GM19328 (cell line): ENCODE measurements around the gene COL9A1.
"Not testable (repeated sequence)": the region's sequence is repeated elsewhere in the genome, so short reads cannot be mapped to it uniquely, and the experiment has no call there.

Experiments
- ATAC-seq: cut with Tn5 transposase; IDR thresholded peaks from one replicate; pipeline ENCODE4 v1.9.1; 2021; ENCODE audit warnings: mild to moderate bottlenecking, moderate library complexity; ENCODE audit not compliant: unreplicated experiment

COL9A1 gene

DNA sequence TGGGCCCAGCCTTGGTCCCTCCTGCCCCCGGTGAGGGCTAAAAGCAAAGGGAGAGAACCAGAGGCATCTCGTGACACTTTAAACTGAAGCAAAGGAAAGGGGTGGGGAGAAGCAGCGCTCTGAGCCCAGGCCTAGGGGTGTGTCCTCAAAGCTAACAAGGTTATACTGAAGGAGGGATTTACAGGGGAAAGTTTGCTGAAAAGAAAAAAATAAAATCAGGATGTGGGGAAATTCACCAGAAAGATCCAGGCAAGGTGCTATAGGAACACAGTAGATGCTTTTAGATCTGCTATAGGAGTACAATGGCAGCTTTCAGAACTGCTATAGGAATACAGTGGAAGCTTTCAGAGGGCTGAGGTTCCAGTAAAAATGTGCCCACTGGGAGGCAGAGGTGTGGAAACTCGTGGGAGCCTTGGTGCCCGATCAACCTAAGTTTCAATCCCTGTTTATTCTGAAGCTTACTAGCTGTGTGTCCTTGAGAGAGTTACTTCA lies at the start of gene COL9A1:
TSS of gene COL9A1 (minus strand) at position 51 of the 492 bp plus-strand sequence. CDS start 160 bp downstream, outside the sequence.
- no peak for ATAC-seq

DNA sequence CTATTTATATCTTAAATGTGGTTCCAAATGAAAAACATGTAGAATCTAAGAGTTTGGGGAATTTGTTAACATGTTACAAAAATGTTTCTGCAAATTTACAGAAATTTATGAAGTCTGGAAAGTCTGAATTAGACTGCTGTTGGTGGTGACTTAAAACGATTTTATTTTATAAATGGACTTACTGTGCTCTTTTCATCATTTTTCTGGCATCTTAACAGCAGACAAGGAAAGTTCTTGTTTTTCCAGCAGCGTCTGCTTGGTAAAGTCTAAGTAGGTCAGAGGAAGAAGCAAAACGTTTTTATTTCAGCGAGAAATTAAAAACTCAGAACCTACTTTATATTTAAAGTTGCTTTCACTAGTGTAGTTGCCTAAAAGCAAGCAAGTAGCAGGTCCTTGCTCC lies 48.6 kb upstream of the COL9A1 start:
- ATAC-seq = no peak

DNA sequence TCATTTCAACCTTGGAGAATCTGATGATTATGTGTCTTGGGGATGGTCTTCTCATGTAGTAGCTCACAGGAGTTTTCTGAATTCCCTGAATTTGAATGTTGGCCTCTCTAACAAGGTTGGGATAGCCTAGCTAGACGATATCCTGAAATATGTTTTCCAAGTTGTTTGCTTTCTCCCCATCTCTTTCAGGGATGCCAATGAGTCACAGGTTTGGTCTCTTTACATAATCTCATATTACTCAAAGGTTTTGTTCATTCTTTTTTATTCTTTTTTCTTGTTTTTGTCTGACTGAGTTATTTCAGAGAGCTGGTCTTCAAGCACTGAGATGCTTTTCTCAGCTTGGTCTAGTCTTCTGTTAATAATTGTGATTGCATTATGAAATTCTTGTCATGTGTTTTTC lies 42.7 kb upstream of the COL9A1 start:
- no peak for ATAC-seq

DNA sequence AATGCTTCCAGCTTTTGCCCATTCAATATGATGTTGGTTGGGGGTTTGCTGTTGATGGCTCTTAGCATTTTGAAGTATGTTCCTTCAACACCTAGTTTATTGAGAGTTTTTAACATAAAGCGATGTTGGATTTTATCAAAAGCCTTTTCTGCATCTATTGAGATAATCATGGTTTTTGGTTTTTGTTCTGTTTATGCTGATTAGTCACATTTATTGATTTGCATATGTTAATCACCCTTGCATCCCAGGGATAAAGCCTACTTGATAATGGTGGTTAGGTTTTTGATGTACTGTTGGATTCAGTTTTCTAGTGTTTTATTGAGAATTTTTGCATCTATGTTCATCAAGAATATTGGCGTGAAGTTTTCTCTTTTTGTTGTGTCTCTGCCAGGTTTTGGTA lies 40.4 kb upstream of the COL9A1 start:
- ATAC-seq = no peak

DNA sequence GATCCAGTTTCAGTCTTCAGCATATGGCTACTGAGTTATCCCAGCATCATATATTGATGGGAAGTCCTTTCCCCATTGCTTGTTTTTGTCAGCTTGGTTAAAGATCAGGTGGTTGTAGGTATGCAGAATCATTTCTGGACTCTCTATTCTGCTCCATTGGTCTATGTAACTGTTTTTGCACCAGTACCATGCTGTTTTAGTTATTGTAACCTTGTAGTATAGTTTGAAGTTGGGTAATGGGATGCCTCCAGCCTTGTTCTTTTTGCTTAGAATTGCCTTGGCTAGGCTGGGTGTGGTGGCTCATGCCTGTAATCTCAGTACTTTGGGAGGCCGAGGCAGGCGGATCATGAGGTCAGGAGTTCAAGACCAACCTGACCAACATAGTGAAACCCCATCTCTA lies 36.9 kb upstream of the COL9A1 start:
- ATAC-seq = not testable (repeated sequence)

DNA sequence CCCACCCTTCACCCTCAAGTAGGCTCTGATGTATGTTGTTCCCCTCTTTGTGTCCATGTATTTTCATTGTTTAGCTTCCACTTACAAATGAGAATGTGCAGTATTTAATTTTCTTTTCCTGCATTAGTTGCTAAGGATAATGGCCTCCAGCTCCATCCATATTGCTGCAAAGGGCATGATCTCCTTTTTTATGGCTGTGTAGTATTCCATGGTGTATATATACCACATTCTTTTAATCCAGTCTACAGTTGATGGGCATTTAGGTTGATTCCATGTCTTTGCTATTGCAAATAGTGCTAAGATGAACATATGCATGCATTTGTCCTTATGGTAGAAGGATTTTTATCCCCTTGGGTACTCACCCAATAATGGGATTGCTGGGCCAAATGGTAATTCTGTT lies 35.9 kb upstream of the COL9A1 start:
- ATAC-seq = no peak

DNA sequence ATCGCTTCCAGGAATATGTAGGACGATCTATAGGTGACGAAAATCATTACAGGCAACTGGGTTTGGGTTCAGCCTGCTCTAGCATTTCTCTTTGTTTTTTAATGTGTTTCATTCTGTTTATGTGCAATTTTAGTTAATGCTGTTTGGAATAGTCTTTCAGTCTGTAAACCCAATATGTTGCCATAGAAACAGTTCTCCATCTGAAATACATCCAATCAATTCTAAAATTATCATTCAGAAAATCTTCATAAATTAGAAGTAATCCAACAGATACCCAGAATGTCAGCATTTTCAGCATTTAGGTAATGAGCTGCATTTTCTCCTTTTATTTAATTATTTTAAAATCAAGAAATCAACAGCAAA lies 34.8 kb upstream of the COL9A1 start:
- ATAC-seq = no peak

DNA sequence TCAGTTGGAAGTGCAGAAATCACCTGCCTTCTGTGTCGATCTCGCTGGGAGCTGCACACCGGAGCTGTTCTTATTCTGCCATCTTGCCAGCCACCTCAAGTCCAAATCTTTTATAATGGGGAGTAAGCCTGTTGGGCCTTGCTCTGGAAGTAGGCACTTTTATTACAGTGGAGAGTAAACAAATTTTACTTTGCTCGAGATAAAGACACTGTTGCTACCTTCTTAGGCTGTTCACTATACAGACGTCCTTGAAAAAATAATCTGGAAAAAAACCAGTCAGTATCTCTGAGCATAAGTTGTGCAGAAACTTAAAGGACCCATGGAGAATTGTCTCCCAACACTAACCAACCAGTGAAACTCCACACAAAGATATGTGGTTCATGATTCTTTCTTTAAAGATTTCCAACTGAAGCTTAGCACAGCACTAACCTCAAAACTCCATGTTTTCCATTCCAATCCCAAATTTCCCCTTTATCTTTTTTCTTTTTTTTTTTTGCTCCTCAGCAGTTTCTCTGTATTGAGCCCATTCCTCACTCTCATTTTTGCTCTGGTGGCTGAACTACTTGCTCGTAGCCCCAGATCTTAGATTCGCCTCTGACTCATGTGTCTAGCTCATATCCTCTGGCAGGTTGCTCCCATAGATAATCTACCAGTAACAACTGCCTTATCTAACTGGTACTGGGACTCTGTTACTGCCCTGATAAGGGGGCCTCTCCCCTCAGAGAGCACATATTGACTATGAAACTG lies 34.3 kb upstream of the COL9A1 start:
- no peak for ATAC-seq

DNA sequence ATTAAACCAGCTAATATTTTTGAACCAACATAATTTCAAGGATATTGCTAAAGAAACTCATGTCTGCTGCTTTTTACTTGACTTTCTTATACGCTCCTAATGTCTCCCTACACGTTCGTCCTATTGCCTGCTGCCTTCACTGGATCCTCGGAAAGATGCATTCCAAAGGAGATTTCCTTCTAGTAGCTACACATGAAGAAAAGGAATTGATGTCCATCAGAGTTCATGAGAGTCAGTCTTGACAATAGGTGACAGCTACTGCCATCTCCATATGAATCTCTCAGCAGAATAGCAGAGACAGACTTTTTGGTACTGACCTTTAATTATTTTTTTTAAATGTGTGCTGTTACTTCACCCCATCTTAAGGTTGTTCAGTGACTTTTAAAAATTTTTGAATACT lies 24.2 kb upstream of the COL9A1 start:
- ATAC-seq = no peak

DNA sequence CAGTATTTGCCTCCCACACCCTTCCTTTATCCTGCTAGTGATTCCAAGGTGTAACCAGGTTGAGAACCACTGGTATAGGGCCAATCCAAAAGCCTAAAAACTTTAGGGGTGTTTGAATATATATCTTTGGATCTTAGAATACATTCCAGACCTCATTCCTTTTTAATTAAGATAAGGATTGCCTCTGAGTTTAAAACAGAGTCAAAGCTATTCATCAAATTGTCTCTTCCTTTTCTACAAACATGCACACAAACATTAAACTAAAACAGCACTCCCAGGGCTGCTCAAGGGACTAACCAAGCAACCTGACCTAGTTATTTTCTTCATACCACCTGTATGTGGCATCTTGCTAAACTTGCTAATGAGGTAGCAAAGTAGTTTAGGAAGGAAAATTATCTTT lies 22.1 kb upstream of the COL9A1 start:
- no peak for ATAC-seq

DNA sequence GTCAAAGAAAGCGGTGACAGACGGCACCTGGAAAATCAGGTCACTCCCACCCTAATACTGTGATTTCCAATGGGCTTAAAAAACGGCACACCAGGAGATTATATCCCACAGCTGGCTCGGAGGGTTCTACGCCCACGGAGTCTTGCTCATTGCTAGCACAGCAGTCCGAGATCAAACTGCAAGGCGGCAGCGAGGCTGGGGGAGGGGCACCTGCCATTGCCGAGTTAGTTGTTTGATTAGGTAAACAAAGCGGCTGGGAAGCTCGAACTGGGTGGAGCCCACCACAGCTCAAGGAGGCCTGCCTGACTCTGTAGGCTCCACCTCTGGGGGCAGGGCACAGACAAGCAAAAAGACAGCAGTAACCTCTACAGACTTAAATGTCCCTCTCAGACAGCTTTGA lies 14.9 kb upstream of the COL9A1 start:
- ATAC-seq = not testable (repeated sequence)

DNA sequence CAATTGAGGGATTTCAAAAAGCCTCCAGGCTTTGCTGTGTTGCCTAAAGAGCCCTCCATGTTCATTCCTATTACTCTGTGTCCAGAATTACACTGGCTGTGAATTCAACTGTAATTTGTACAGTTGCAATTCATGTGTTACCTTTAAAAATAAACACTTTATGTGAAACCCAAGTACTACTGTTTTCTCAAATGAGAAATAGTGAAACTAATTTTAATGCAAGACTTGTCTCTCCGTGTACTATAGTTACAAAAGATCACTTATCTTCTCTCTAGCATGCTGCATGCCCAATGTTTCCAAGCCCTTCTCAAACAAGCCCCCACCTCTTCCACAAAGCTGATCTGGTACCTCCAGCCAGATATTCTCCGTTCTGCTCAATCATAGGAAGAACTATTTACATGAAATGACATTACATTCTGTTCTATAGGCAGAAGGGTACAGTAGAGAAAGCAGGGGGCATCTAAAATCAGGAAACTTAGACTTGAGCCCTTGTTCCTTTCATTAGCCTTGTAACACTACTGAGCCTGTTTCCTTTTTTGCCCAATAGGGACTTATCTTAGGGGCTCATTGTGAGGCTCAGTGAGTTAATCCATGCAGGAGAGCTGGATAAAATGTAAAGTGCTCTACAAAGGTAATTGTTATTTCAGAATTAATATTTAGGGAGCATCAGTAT lies 12.3 kb upstream of the COL9A1 start:
- no peak for ATAC-seq

DNA sequence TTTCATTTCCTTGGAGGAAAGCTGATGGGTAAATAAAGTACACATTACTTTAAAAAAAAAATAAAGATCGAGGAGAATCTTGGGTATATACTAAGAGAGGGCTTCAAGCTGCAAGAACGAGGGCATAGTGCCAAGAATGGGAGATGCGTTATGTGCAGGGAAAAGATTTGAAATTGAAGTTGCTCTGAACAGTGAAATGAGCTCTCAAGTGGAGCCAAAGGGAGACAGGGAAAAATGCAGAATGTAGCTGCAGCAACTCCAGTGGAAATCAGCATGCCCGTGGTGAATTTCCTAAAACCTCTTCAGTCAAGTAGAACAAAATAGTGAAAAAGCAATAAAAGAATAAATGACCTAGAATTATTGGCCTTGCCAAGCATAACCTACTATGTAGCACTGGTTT lies 11.4 kb upstream of the COL9A1 start:
- ATAC-seq = no peak

DNA sequence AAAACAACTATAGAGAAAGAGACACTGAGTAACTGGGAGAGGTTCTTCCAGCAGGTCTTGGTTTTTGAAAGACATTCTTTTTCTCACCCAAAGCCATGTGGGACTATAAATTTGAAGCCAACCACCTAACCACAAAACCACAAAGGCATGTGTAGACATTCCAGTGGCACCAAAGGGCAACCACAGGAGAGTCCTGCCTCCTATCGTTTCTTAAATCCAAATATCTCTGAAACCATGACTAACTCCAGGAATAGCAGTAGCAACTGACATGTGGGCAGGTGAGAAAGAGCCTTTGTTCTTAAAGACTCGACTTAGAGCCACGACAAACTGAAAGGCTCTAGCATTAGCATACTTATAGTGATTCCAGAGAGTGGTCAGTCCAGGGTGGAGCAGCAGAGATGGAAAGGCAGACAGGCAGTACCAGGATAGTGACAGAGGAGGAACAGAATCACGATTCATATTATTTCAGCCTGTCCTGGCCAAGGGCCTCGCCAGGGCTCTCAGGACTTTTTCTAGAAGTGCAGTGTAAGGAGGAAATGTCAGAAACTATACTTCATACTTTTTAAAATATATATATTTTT lies 9.4 kb upstream of the COL9A1 start:
- ATAC-seq = no peak

DNA sequence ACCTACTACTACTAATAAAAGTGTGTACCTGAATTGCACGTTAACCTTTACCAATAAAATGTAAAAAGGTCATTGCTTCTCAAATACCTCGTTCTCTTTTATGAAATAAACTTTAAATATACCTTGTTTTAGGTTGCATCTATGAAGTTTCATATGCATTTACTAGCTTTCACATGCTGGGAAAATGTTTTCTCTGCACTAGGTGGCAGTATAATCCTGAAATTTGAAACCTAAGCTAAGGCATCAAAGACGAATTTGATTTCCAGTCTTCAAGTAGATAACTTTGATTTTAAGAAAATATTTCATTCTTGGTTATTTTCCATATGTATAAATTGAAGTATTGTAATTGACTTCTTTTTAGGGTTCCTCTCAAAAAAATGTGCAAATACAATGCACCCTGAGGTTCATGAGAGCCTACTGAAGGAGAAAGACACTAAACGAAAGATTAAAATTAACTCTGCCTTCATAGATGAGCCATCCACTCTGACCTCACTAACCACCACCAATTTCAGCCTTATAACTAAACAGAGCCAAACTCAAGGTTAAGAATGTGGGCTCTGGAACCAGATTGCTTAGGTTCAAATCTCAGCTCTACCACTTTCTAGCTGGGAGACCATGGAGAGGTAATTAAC lies 7.3 kb upstream of the COL9A1 start:
- ATAC-seq = no peak

DNA sequence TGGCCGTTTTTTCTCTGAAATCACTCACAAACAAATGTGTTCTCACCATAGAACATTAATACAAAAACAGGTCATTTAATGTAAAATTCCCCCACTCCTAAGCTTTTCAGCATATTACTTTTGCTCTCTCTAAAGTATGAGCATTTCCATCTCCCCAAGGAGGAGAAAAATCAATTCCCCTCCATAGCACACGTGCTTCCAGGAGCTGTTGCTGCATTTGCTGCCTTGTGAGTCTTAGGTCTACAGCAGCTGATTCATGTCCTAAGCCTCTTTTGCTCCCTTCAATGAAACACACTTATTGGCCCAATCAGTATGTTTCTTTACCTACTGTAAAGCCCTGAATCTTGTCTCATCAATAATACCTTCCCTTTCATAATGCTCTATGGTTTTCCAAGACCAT lies 6.4 kb upstream of the COL9A1 start:
- ATAC-seq = no peak

DNA sequence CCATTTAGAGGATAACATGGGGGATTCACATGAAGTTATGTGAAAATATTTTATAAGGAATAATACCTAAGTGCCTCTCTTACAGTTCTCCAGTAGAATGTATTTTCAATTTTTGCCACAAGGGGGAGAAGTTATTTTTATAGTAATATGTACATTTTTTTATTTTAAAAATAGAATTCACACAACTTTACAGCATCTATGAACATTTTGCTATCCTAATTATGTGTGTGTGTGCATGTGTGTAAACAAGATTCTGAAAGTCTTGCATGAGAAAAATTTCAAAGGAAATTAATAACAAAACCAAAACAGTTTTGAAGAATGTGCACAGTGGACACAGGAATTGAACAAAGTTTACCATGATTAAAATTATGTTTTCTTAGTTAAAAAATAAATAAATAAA lies 5.3 kb upstream of the COL9A1 start:
- ATAC-seq = not testable (repeated sequence)

DNA sequence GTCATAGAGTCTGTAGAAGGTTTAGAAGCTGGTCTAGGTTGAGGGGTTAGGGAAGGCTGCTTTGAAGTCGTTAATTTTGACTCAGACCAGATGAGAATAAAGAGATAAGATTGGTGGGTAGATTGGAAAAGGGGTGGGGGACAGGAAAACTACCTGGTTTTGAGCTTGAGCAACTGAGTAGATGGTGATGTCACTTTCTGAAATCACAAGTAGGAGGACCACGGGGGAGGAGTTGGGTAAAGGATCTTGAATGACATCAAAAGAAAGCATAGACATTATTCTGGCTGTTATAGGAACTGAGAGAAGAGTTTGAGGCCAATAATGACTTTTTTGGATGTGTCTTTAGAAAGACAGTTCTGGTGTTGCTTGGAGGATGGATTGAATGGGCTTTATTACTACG lies 4.1 kb upstream of the COL9A1 start:
- no peak for ATAC-seq

DNA sequence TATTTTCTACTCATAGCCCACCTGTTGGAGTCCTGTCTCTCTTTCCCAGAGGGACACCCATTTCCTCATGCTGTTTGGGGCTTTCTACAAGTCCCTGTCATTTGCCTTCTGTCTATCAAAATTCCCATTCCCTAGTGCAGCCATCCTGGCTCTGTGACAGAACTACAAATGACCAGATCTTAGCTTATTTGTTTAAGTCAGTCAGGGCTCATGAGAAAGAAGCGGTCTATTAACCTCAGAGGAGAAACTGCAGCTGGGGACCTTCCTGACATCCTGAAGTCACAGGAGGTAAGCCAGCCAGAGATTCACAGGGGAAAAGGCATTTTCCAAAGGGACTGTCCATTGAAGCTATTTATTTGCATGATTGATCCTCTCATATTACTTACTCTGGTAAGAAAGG lies 1.7 kb upstream of the COL9A1 start:
- ATAC-seq = no peak

DNA sequence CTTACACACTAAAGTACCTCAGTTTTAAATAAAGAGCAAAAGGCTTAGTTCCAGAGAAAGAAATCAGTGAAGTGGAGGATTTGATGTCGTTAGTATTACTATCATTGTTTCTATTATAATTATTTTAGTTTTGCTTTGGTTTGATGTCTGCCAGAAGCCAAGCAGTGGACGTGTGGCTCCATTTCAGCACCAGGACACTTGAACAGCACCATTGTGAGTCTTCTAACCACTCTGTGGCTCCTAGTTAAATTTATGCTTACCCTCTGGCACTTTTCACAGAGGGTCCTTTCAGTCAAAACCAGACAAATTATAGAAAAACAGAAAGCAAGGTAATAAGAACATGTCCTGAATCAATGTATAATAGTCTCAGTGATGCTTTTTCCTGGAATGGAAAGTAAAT lies 3.4 kb downstream of the COL9A1 start:
- ATAC-seq = no peak

DNA sequence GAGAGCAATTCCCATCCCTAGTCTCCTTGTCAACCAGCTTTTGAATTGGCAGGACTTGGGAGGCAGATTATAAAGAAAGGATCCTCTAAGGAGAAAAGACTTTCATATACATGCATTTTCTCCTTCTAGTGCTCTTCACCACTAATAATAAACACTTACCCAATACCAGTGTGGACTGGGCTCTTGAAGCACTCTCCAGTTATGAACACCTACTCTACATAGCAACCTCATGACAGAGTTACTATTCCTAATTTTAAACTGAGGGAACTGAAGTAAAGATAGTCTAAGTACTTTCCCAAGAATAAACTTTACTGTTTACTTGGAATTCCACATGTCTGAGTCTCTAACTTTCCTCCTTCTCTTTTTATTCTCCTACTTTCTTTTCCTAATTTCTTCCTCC lies 4.8 kb downstream of the COL9A1 start:
- ATAC-seq = no peak

DNA sequence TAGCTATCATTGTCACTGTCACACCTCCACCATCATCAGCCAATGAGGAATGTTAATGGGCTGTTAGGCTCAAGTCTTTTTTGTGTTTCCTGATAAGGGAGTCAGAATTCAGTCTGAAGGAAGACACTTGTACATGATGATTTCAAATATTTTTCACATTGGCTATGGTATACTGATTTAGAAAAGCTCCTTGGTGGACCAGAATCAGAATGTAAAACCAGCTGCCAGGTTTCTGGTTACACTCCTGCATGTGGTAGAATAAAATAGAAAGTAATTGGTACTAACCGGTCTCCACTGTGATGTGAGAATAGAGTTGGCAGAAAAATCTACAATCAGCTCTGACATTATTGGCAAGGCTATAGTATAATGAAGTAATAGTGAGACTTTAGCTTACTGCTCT lies 10.7 kb downstream of the COL9A1 start:
- ATAC-seq = no peak
